ENCODE results near the gene USP31.

USP31 gene

DNA sequence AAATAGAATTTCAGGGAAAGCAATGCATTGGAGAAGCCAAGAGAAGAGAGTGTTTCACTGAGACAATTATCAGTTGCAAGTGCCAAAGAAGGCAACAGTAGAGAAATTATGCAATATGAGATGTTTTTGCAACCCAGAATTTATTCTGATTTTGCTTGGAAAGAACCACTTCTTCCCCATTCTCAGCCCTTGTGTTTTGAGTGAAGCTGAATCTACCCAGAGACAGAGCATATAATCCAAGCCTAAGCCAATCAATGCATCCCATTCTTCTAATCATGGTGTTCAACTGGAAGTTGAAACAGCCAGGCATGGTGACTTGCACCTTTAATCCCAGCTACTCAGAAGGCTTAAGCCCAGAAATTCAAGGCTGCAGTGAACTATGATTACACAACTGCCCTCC lies 26.4 kb upstream of the USP31 start:
- Histone ChIP-seq H2AFZ (ENCODE audit: low read depth, low read length) (no peak overlapping the region), H3K9me3 (ENCODE audit: insufficient read depth, low read length, severe bottlenecking) (no peaks in the 10 kb centered on the region), H4K20me1 (ENCODE audit: insufficient read depth, low read length) (no peaks in the 10 kb centered on the region), H3K4me1 (ENCODE audit: insufficient read depth, low read length) (no peaks in the 10 kb centered on the region), H3K4me2 (ENCODE audit: insufficient read depth, low read length) (no peak overlapping the region), H3K9ac (ENCODE audit: low read depth, low read length) (no peak overlapping the region), H3K27ac (ENCODE audit: low read length) (no peak overlapping the region), H3K27me3 (ENCODE audit: insufficient read depth, low read length, poor library complexity) (no peaks in the 10 kb centered on the region), H3K79me2 (ENCODE audit: insufficient read depth, low read length) (no peaks in the 10 kb centered on the region), H3K4me3 (ENCODE audit: low read depth in 1 of 2, low read length in 2 of 2) (no peak overlapping the region), H3K36me3 (ENCODE audit: insufficient read depth, low read length) (no peaks in the 10 kb centered on the region)
- TF ChIP-seq, protein P1, sequence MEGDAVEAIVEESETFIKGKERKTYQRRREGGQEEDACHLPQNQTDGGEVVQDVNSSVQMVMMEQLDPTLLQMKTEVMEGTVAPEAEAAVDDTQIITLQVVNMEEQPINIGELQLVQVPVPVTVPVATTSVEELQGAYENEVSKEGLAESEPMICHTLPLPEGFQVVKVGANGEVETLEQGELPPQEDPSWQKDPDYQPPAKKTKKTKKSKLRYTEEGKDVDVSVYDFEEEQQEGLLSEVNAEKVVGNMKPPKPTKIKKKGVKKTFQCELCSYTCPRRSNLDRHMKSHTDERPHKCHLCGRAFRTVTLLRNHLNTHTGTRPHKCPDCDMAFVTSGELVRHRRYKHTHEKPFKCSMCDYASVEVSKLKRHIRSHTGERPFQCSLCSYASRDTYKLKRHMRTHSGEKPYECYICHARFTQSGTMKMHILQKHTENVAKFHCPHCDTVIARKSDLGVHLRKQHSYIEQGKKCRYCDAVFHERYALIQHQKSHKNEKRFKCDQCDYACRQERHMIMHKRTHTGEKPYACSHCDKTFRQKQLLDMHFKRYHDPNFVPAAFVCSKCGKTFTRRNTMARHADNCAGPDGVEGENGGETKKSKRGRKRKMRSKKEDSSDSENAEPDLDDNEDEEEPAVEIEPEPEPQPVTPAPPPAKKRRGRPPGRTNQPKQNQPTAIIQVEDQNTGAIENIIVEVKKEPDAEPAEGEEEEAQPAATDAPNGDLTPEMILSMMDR (IDR thresholded peaks at IDR 0.05; ENCODE audit: borderline replicate concordance, extremely low read depth, low read length, poor library complexity, severe bottlenecking), result no peak
- no peak for TF ChIP-seq EZH2 (IDR thresholded peaks at IDR 0.05; ENCODE audit: borderline replicate concordance, low read depth, low read length, severe bottlenecking)
- no peak for DNase-seq
- no peak for ATAC-seq (ENCODE audit: insufficient read depth, low read depth)

DNA sequence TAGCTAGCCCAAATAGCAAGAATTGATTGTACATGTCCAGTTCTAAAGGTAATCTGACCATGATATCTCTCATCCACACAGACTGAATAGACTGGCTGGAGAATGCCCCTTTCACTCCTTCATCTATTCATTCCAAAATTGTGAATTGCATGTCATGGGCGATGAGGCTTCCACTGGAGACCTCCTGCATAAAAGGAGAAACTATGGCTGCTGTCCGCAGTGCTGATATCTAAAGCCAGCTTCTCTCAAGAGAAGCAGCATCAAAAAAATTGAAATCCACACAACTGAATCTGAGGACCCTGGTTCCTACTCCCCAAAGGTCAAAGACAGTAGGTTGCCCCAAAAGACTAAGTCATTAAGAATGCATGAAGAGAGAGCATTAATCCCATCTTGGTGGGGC lies 25.4 kb upstream of the USP31 start:
- H3K4me1 ChIP-seq (ENCODE audit: insufficient read depth, low read length), result no peaks in the 10 kb centered on the region
- no peaks in the 10 kb centered on the region for H3K79me2 ChIP-seq (ENCODE audit: insufficient read depth, low read length)
- TF ChIP-seq EZH2 (IDR thresholded peaks at IDR 0.05; ENCODE audit: borderline replicate concordance, low read depth, low read length, severe bottlenecking), result no peak
- TF ChIP-seq, protein P1 (IDR thresholded peaks at IDR 0.05; ENCODE audit: borderline replicate concordance, extremely low read depth, low read length, poor library complexity, severe bottlenecking), result no peak
- no peaks in the 10 kb centered on the region for H3K36me3 ChIP-seq (ENCODE audit: insufficient read depth, low read length)
- DNase-seq, result peak; percentile 40
- no peak overlapping the region for H2AFZ ChIP-seq (ENCODE audit: low read depth, low read length)
- no peaks in the 10 kb centered on the region for H3K27me3 ChIP-seq (ENCODE audit: insufficient read depth, low read length, poor library complexity)
- no peak overlapping the region for H3K4me2 ChIP-seq (ENCODE audit: insufficient read depth, low read length)
- H3K9me3 ChIP-seq (ENCODE audit: insufficient read depth, low read length, severe bottlenecking), result no peaks in the 10 kb centered on the region
- no peaks in the 10 kb centered on the region for H4K20me1 ChIP-seq (ENCODE audit: insufficient read depth, low read length)
- H3K27ac ChIP-seq (ENCODE audit: low read length), result no peak overlapping the region
- no peak; the same call in 2 of the 3 replicates for ATAC-seq (ENCODE audit: insufficient read depth, low read depth)
- H3K9ac ChIP-seq (ENCODE audit: low read depth, low read length), result no peak overlapping the region
- no peak overlapping the region for H3K4me3 ChIP-seq (ENCODE audit: low read depth in 1 of 2, low read length in 2 of 2)

DNA sequence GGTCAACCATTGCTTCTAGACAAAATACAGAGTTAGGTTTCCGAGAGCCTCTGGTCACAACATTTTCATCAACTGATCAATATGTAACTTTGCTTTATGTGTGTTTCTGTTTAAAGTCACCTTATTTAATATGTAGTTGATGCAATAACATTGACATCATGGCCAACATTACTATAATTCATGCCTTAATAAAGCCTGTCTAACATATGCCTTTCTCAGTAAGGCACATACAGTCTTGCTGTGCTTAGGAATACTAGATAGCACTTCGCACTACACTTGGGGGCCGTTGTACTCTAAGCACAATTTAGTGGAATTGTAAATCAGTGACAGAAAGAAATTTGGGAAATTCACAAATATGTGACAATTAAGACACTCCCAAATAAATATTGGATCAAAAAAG lies 23.7 kb upstream of the USP31 start:
- no peaks in the 10 kb centered on the region for H4K20me1 ChIP-seq (ENCODE audit: insufficient read depth, low read length)

More for the DNA sequence above, 23.7 kb upstream of the USP31 start:
- no peaks in the 10 kb centered on the region for H3K4me1 ChIP-seq (ENCODE audit: insufficient read depth, low read length)
- no peak overlapping the region for H2AFZ ChIP-seq (ENCODE audit: low read depth, low read length)
- H3K79me2 ChIP-seq (ENCODE audit: insufficient read depth, low read length), result no peaks in the 10 kb centered on the region
- ATAC-seq (ENCODE audit: insufficient read depth, low read depth) (no peak), DNase-seq (no peak)
- no peaks in the 10 kb centered on the region for H3K27me3 ChIP-seq (ENCODE audit: insufficient read depth, low read length, poor library complexity)
- no peaks in the 10 kb centered on the region for H3K36me3 ChIP-seq (ENCODE audit: insufficient read depth, low read length)
- H3K9ac ChIP-seq (ENCODE audit: low read depth, low read length), result no peak overlapping the region
- H3K9me3 ChIP-seq (ENCODE audit: insufficient read depth, low read length, severe bottlenecking), result no peaks in the 10 kb centered on the region
- H3K4me2 ChIP-seq (ENCODE audit: insufficient read depth, low read length), result no peak overlapping the region
- H3K27ac ChIP-seq (ENCODE audit: low read length), result no peak overlapping the region
- TF ChIP-seq, protein P1 (IDR thresholded peaks at IDR 0.05; ENCODE audit: borderline replicate concordance, extremely low read depth, low read length, poor library complexity, severe bottlenecking), result no peak
- no peak for TF ChIP-seq EZH2 (IDR thresholded peaks at IDR 0.05; ENCODE audit: borderline replicate concordance, low read depth, low read length, severe bottlenecking)
- no peak overlapping the region for H3K4me3 ChIP-seq (ENCODE audit: low read depth in 1 of 2, low read length in 2 of 2)
